IPS-18c (cell line): ENCODE data around the gene RASL10A.

ENCODE experiments used
- H3K4me3 ChIP-seq: 2 replicates; pipeline ENCODE4 v1.7.0; 2013; ENCODE audit warnings: low read depth, mild to moderate bottlenecking, low read length, moderate library complexity; ENCODE audit not compliant: insufficient read depth
- H3K9me3 ChIP-seq: one replicate; pipeline ENCODE4 v1.6.1; 2013; ENCODE audit warnings: mild to moderate bottlenecking, low read length, moderate library complexity; ENCODE audit not compliant: control insufficient read depth, insufficient read depth

The RASL10A gene

GRCh38 chr22:29267858-29268510 is 47.5 kb downstream of the RASL10A start, which contains the start of the genes EWSR1 and RHBDD3:
Gene EWSR1 (plus strand): TSS chr22:29268268. CDS start chr22:29268337, 69 bp downstream.
Gene RHBDD3 (minus strand): TSS chr22:29267981. CDS start chr22:29265626, 2,355 bp downstream.
- H3K9me3 ChIP-seq, result no peaks in the 10 kb centered on the region
- peak within 1 kb of the TSS; percentile 99 for H3K4me3 ChIP-seq

GRCh38 chr22:29267462-29267857 is 48.0 kb downstream of the RASL10A start:
- Histone ChIP-seq H3K4me3 (peak overlapping the region; percentile 99), H3K9me3 (no peaks in the 10 kb centered on the region)

- Histone ChIP-seq H3K9me3 (no peaks in the 10 kb centered on the region), H3K4me3 (peak overlapping the region; percentile 99)
Measured at GRCh38 chr22:29266564-29267461, 48.7 kb downstream of the RASL10A start.

GRCh38 chr22:29265929-29266328 is 49.6 kb downstream of the RASL10A start:
- Histone ChIP-seq H3K4me3 (no peak overlapping the region), H3K9me3 (no peaks in the 10 kb centered on the region)

GRCh38 chr22:29265305-29265704 is 50.2 kb downstream of the RASL10A start:
- H3K9me3 ChIP-seq, result no peaks in the 10 kb centered on the region
- no peak overlapping the region for H3K4me3 ChIP-seq

- no peak overlapping the region for H3K4me3 ChIP-seq
- H3K9me3 ChIP-seq, result no peaks in the 10 kb centered on the region
Measured at GRCh38 chr22:29263791-29264276, 51.7 kb downstream of the RASL10A start.
